ENCODE measurements around the gene F5. TPM values are rescaled to one million over a fixed set of nuclear protein-coding genes. Genes with fewer than 3 reads are reported as not detected.

The F5 gene
- total RNA-seq, 1 experiment from 2014 or later = 0.37 TPM

GRCh38 chr1:169497317-169497716 lies 89.0 kb downstream of the F5 start (continued):
- TF ChIP-seq ATF3 (IDR thresholded peaks at IDR 0.05) = no peak
- TF ChIP-seq SP1 (IDR thresholded peaks at IDR 0.05; ENCODE audit: low read depth) = no peak
- no peak for TF ChIP-seq RAD21 (IDR thresholded peaks at IDR 0.05; ENCODE audit: low read depth)
- no peak for TF ChIP-seq JUND (IDR thresholded peaks at IDR 0.05)
- no peak for TF ChIP-seq YY1 (IDR thresholded peaks at IDR 0.05; ENCODE audit: extremely low read depth, insufficient replicate concordance, low read depth, low read length)

GRCh38 chr1:169495916-169496315 lies 90.4 kb downstream of the F5 start:
- no peak overlapping the region for H3K9ac ChIP-seq (ENCODE audit: low read length)
- intact Hi-C loops (cut with micrococcal nuclease) = no loop called here
- CTCF ChIA-PET = no interaction called here
- no peak overlapping the region for H3K4me2 ChIP-seq (ENCODE audit: low read length)
- no peaks in the 10 kb centered on the region for H3K4me1 ChIP-seq (ENCODE audit: control insufficient read depth in 1 of 2, insufficient read depth in 2 of 2, low read length in 2 of 2)
- TF ChIP-seq EZH2phosphoT487 (IDR thresholded peaks at IDR 0.05; ENCODE audit: borderline replicate concordance) = no peak
- no peak for TF ChIP-seq FOSL1 (IDR thresholded peaks at IDR 0.05; ENCODE audit: low read depth)
- no peak for TF ChIP-seq RAD21 (IDR thresholded peaks at IDR 0.05; ENCODE audit: low read depth)
- no peak for TF ChIP-seq ELF1 (IDR thresholded peaks at IDR 0.05; ENCODE audit: borderline replicate concordance, low read depth)
- TF ChIP-seq ZNF274 (IDR thresholded peaks at IDR 0.05; ENCODE audit: low read depth, low read length) = no peak
- TF ChIP-seq POLR2A (IDR thresholded peaks at IDR 0.05; ENCODE audit: borderline replicate concordance, extremely low read depth, insufficient read depth, insufficient read length) = no peak
- TF ChIP-seq CEBPB (IDR thresholded peaks at IDR 0.05; ENCODE audit: low read depth) = no peak
- no peak for TF ChIP-seq MAX (IDR thresholded peaks at IDR 0.05)
- TF ChIP-seq SIN3A (IDR thresholded peaks at IDR 0.05; ENCODE audit: low read depth) = no peak
- no peak for TF ChIP-seq CTCF (IDR thresholded peaks at IDR 0.05 in 2 of 3, conservative IDR thresholded peaks at IDR 0.05 in 1 of 3; ENCODE audit: borderline replicate concordance in 1 of 3, insufficient read depth in 1 of 3, low read depth in 2 of 3, low read length in 2 of 3)
- TF ChIP-seq SRF (IDR thresholded peaks at IDR 0.05; ENCODE audit: low read depth) = no peak
- no peak for TF ChIP-seq YY1 (IDR thresholded peaks at IDR 0.05; ENCODE audit: extremely low read depth, insufficient replicate concordance, low read depth, low read length)
- no peak for TF ChIP-seq SP1 (IDR thresholded peaks at IDR 0.05; ENCODE audit: low read depth)
- no peak for TF ChIP-seq REST (IDR thresholded peaks at IDR 0.05; ENCODE audit: low read depth)
- no peak for TF ChIP-seq JUND (IDR thresholded peaks at IDR 0.05)
- TF ChIP-seq EZH2 (IDR thresholded peaks at IDR 0.05) = no peak
- TF ChIP-seq TCF7L2 (IDR thresholded peaks at IDR 0.05; ENCODE audit: borderline replicate concordance, extremely low read depth, insufficient read depth, insufficient read length) = no peak
- no peak for TF ChIP-seq ATF3 (IDR thresholded peaks at IDR 0.05)
- H3K4me3 ChIP-seq (replicated peaks in 1 of 2; ENCODE audit: low read depth in 1 of 2, low read length in 2 of 2) = no peak overlapping the region
- no peaks in the 10 kb centered on the region for H3K9me2 ChIP-seq (ENCODE audit: insufficient read depth)
- H3K27me3 ChIP-seq (ENCODE audit: insufficient read depth, low read length) = no peaks in the 10 kb centered on the region
- RAD21 ChIA-PET (ENCODE audit: low non-redundant PET in 1 of 2, low total read pairs in 2 of 2, uncharacterized antibody in 2 of 2, unreplicated experiment in 2 of 2) = no interaction called here
- H3K9me3 ChIP-seq (ENCODE audit: control insufficient read depth in 1 of 2, insufficient read depth in 1 of 2, low read depth in 1 of 2, low read length in 2 of 2) = no peaks in the 10 kb centered on the region
- BruUV-seq (replicated peaks) = no TSS peak
- no peak overlapping the region for H2AFZ ChIP-seq (ENCODE audit: low read depth, low read length, poor library complexity, severe bottlenecking)
- no peaks in the 10 kb centered on the region for H3K36me3 ChIP-seq (ENCODE audit: control insufficient read depth in 1 of 2, insufficient read depth in 2 of 2, low read length in 2 of 2)
- POLR2A ChIA-PET = no interaction called here
- no peaks in the 10 kb centered on the region for H4K20me1 ChIP-seq (ENCODE audit: insufficient read depth)
- ATAC-seq = no peak
- H3K79me2 ChIP-seq (ENCODE audit: insufficient read depth, low read length) = no peaks in the 10 kb centered on the region
- DNase-seq (ENCODE audit: low read depth, low spot score) = no peak
- no peak overlapping the region for H3K27ac ChIP-seq (ENCODE audit: low read depth, low read length)
